ENCODE data around the gene DUSP7. TPM values are rescaled to one million over a fixed set of nuclear protein-coding genes. Genes with fewer than 3 reads are reported as not detected.

Gene DUSP7
- 19.0 to 20.8 TPM (median 20.0 TPM) in 5 replicates for total RNA-seq (2022; extraction: Qiagen RNA extraction)

GRCh38 chr3:52056521-52056967 lies at the start of gene DUSP7:
Gene DUSP7, minus strand, starts transcription at chr3:52056571. Its CDS starts 205 bp downstream, at chr3:52056366.

Other genes starting within 250 kb of the DUSP7 start
- gene IQCF2, start 195.0 kb downstream of the DUSP7 start, total RNA-seq (2022; extraction: Qiagen RNA extraction): not detected in 5 replicates
- gene IQCF5, start 181.0 kb downstream of the DUSP7 start, total RNA-seq (2022; extraction: Qiagen RNA extraction): not detected in 5 replicates
- not detected in 5 replicates for gene IQCF1, start 153.2 kb downstream of the DUSP7 start, total RNA-seq (2022; extraction: Qiagen RNA extraction)
- gene RRP9, start 114.7 kb downstream of the DUSP7 start, total RNA-seq (2022; extraction: Qiagen RNA extraction): 33.5 to 47.3 TPM (median 42.8 TPM) in 5 replicates
- 8.0 to 10.4 TPM (median 9.4 TPM) in 5 replicates for gene PARP3, start 114.2 kb downstream of the DUSP7 start, total RNA-seq (2022; extraction: Qiagen RNA extraction)
- gene GPR62, start 101.2 kb downstream of the DUSP7 start, total RNA-seq (2022; extraction: Qiagen RNA extraction): not detected in 5 replicates
- 12.1 to 15.2 TPM (median 14.0 TPM) in 5 replicates for gene PCBP4, start 89.1 kb downstream of the DUSP7 start, total RNA-seq (2022; extraction: Qiagen RNA extraction)
- 27.4 to 34.9 TPM (median 34.2 TPM) in 5 replicates for gene ABHD14B, start 82.5 kb downstream of the DUSP7 start, total RNA-seq (2022; extraction: Qiagen RNA extraction)
- gene ABHD14A, start 81.5 kb downstream of the DUSP7 start, total RNA-seq (2022; extraction: Qiagen RNA extraction): 11.4 to 15.9 TPM (median 15.6 TPM) in 5 replicates
- gene ACY1, start 73.0 kb downstream of the DUSP7 start, total RNA-seq (2022; extraction: Qiagen RNA extraction): 22.3 to 27.8 TPM (median 25.4 TPM) in 5 replicates
- gene RPL29, start 60.7 kb downstream of the DUSP7 start, total RNA-seq (2022; extraction: Qiagen RNA extraction): 1,307 to 1,420 TPM (median 1,337 TPM) in 5 replicates
- gene POC1A, start 97.9 kb upstream of the DUSP7 start, total RNA-seq (2022; extraction: Qiagen RNA extraction): 16.6 to 19.5 TPM (median 18.9 TPM) in 5 replicates
- 43.1 to 47.9 TPM (median 46.6 TPM) in 5 replicates for gene ALAS1, start 141.6 kb upstream of the DUSP7 start, total RNA-seq (2022; extraction: Qiagen RNA extraction)
- gene TLR9, start 169.1 kb upstream of the DUSP7 start, total RNA-seq (2022; extraction: Qiagen RNA extraction): 0.03 to 0.05 TPM (median 0.04 TPM) in 3 of 5 replicates, not detected in the others
- gene TWF2, start 182.6 kb upstream of the DUSP7 start, total RNA-seq (2022; extraction: Qiagen RNA extraction): 63.1 to 70.9 TPM (median 65.7 TPM) in 5 replicates
- 3.8 to 5.7 TPM (median 4.9 TPM) in 5 replicates for gene PPM1M, start 189.2 kb upstream of the DUSP7 start, total RNA-seq (2022; extraction: Qiagen RNA extraction)
- gene WDR82, start 222.1 kb upstream of the DUSP7 start, total RNA-seq (2022; extraction: Qiagen RNA extraction): 47.3 to 50.5 TPM (median 50.3 TPM) in 5 replicates
- 2.5 to 4.4 TPM (median 4.0 TPM) in 5 replicates for gene GLYCTK, start 231.3 kb upstream of the DUSP7 start, total RNA-seq (2022; extraction: Qiagen RNA extraction)